SKM-1 treated with dmso at 0.1 percent for 144 hours (cell line): ENCODE measurements around the gene SPIN3.
"Not testable (repeated sequence)": the region's sequence is repeated elsewhere in the genome, so short reads cannot be mapped to it uniquely, and the experiment has no call there.

Experiments
- DNase-seq: peaks from one replicate; lab custom pipeline; 2025; ENCODE audit not compliant: unreplicated experiment; lab: John Stamatoyannopoulos, UW

SPIN3 gene

GRCh38 chrX:56995271-56995994 lies at the start of gene SPIN3:
Gene SPIN3 (minus strand): TSS chrX:56995541. CDS start chrX:56994947, 594 bp downstream.
- DNase-seq = no peak

DNA sequence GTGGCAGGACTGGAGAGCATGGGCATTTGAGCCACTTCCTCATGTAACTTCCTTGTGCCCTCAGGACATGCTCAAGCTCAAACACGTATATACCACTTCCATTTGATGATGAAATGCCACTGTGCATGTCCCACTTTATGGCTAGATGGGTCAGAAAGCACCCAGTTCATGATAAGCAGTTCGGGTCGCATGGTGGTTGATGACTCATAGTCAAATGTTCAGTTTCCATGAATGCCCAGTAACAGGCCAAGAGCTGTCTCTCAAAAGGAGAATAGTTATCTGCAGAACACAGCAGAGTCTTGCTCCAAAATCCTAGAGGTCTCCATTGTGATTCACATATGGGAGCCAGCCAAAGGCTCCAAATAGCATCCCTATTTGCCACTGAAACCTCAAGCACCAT lies 48.9 kb upstream of the SPIN3 start:
- no peak for DNase-seq

DNA sequence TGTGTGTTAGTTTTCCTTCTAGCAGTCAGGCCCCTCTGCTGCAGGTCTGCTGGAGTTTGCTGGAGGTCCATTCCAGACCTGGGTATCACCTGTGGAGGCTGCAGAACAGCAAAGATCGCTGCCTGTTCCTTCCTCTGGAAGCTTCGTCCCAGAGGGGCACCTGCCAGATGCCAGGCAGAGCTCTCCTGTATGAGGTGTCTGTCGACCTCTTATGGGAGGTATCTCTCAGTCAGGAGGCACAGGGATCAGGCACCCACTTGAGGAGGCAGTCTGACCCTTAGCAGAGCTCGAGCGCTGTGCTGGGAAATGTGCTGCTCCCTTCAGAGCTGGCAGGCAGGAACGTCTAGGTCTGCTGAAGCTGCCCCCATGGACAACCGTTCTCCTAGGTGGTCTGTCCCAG lies 41.9 kb upstream of the SPIN3 start:
- DNase-seq = not testable (repeated sequence)

DNA sequence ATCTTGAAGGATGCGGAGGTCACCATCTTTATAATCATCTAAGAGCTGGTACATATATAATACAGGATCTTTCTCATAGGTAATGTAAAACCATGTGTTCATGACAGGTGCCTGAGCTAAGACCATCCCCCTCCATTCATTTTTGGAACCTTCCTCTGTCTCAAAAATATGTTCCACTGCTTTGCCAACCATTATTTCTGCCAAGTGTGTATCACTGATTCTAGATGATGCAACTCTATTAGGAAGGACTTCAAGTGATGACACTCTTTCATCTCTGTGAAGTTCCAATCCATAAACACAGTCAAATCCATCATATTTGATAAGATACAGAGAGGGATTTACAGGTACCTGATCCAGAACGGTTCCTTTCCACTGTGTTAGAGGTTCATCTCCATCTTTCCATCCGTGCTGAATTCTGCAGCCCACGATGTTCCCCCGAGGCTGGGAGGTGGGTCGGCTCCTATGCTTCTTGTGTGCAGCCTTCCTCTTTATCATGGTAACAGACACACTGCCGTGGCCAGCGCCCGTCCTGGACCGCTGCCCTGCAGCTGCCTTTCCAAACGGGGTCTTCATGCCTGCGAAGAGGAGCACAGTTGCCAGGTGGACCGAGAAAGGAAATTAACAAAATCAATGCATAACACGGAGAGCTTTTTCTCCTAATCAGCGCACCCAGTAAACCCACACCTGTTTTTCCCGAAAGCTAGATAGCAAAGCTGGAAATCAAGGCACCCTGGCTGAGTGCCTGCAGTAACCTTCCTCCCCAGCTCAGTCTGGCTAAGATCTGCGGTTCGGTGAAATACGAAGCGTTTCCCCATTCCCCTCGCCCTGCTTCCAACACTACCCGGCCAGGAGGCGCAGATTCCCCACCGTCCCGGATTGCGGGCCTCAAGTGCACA lies 718 bp downstream of the SPIN3 start:
- DNase-seq = no peak

DNA sequence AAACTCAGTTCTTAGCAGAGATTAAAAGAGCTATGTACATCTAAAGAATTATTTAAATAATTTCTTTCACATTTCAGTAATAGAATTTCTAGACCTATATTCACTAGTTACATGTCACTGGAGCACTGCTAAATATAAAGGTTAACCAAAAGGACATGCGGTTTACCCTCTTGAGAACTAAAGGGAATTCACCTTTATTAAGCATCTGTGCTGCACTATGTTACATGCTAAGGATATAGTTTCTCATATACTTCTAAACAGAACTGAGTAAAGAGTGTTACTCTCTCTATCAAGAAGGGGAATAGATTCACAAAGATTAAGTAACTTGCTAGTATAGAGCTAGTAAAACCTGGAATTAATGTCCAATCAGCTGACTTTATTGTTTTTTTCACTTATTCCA lies 7.6 kb downstream of the SPIN3 start:
- DNase-seq = no peak

DNA sequence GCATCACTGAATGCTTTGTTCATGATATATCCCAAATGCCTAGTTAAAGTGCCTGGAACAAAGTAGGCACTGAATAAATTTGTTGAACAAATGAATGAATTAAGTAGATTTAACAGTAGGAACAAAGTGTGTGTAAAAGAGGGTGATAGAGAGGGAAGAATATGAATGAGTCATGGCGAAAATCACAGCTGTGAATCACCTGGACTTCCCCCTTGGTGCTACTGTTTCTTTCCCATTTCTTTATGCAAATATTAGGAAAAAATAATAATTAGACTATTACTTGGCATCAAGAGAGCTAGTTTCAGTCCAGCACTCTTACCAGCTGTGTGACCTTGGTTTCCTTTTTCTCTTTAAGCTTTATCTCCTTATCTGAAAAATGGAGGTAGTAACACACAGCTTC lies 9.2 kb downstream of the SPIN3 start:
- no peak for DNase-seq

DNA sequence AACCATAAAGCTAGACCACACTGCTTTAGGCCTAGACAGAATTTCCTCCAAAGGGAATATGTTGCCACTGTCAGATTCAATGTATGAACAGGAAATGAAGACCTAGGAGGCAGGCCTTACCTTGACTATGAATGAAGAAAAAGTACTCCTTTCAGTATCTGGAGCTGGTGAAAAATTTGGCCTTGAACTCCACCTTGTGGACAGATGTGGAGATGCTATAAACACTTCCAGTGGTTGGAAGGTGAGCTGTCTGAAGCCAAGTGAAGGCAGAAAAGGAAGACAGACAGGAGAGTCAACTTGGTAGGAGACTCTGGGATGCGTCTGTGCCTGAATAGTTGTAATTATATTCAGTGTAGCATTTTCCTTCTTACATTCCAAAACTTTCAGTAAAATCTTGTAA lies 17.2 kb downstream of the SPIN3 start:
- DNase-seq = peak; percentile 18

GRCh38 chrX:56975611-56976010 lies 19.7 kb downstream of the SPIN3 start:
- DNase-seq = no peak

DNA sequence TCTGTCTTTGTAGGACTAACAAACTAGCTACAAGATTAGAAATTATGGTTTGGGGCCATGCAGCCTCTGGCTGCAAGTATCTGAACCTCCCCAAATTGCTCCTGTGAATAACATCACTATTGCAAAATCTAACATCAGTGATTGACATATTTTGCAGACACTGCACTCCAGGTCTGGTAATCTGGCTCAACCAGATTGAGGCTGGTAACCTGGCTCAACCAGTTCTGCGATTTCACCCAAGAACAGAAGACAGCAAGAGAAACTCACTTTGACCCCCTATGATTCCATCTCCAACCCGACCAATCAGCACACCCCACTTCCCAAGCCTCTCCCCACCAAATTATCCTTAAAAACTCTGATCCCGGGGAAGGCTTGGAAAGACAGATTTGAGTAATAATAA lies 20.9 kb downstream of the SPIN3 start:
- no peak for DNase-seq

GRCh38 chrX:56969559-56969958 lies 25.8 kb downstream of the SPIN3 start:
- no peak for DNase-seq

DNA sequence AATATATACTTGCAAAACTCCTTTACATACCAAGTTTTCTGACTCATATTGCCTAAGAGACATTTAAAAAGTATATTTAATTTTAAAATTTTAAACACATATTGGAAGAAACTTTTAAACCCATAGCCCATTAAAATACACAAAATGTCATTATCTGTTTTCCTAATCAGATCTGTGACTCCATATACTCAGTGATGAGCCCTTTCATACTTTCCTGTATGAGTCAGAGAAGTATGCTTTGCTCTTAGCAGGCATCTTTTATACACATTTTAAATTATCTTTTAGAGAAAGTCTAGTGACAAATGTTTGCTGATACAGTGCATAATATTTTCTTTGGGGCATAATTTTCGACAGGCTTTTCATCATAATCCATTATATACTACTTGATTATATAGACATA lies 26.4 kb downstream of the SPIN3 start:
- no peak for DNase-seq

DNA sequence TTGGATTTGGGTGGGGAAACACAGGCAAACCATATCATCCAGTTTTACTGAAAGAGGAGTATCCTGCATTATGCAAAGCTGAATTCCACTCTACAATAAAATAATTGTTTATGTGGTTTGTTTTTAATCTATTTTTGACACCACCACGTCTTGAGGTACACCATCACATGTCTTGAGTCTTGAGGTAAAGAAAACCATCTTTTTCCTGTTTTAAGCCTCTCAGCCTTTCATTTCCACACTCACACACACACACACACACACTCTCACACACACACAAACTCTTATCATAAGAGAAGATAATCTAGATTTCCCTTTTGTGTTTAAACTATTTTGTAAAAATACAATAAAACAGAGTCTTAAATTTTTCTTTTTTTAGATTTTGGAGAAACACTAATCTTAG lies 32.0 kb downstream of the SPIN3 start:
- DNase-seq = no peak

- no peak for DNase-seq
Observed at GRCh38 chrX:56947699-56948098, 47.6 kb downstream of the SPIN3 start.

- not testable (repeated sequence) for DNase-seq
Observed at GRCh38 chrX:56946201-56946600, 49.1 kb downstream of the SPIN3 start.

GRCh38 chrX:56945226-56945625 lies 50.1 kb downstream of the SPIN3 start:
- DNase-seq = not testable (repeated sequence)

- DNase-seq = no peak
Observed at GRCh38 chrX:56943264-56943663, 52.1 kb downstream of the SPIN3 start.
